Osteoblast (primary cell): ENCODE data around the gene MYT1. TPM values are rescaled to one million over a fixed set of nuclear protein-coding genes. Genes with fewer than 3 reads are reported as not detected.

ENCODE experiments used
- DNase-seq: peaks from one replicate; pipeline ENCODE4 v3.0.0; 2011; ENCODE audit warnings: low spot score, mixed read lengths; ENCODE audit not compliant: insufficient read length; ENCODE audit errors: missing footprints
- H2AFZ ChIP-seq: 2 replicates; pipeline ENCODE4 v1.6.0; 2011; ENCODE audit warnings: mild to moderate bottlenecking, low read length
- H3K27ac ChIP-seq: 2 replicates; pipeline ENCODE4 v1.5.1; 2011; ENCODE audit warnings: mild to moderate bottlenecking, low read depth, low read length, moderate library complexity
- H3K27me3 ChIP-seq: 2 replicates; pipeline ENCODE4 v1.6.0; 2012; ENCODE audit warnings: mild to moderate bottlenecking, control low read depth, inconsistent platforms, low read length, moderate library complexity; ENCODE audit not compliant: insufficient read depth
- H3K36me3 ChIP-seq: 2 replicates; pipeline ENCODE4 v1.5.1; 2011; ENCODE audit warnings: mild to moderate bottlenecking, low read length, control low read depth, moderate library complexity; ENCODE audit not compliant: insufficient read depth
- H3K4me1 ChIP-seq: 2 replicates; pipeline ENCODE4 v1.5.1; 2011; ENCODE audit warnings: mild to moderate bottlenecking, low read length, control low read depth, moderate library complexity; ENCODE audit not compliant: insufficient read depth
- H3K4me2 ChIP-seq: 2 replicates; pipeline ENCODE4 v1.6.0; 2011; ENCODE audit warnings: mild to moderate bottlenecking, low read length; ENCODE audit not compliant: insufficient read depth
- H3K4me3 ChIP-seq: fragments of 200-600 bp; sonication (generic); 3 replicates; pipeline ENCODE4 v1.5.1; 2012; ENCODE audit warnings: mild to moderate bottlenecking, low read length, inconsistent platforms; ENCODE audit not compliant: insufficient read depth
- H3K79me2 ChIP-seq: 2 replicates; pipeline ENCODE4 v1.6.0; 2012; ENCODE audit warnings: mild to moderate bottlenecking, low read length, control low read depth, inconsistent platforms; ENCODE audit not compliant: insufficient read depth
- H3K9me3 ChIP-seq: 2 replicates; pipeline ENCODE4 v1.5.1; 2011; ENCODE audit warnings: low read depth, low read length, control low read depth
- H4K20me1 ChIP-seq: 2 replicates; pipeline ENCODE4 v1.6.0; 2012; ENCODE audit warnings: mild to moderate bottlenecking, low read length, control low read depth; ENCODE audit not compliant: insufficient read depth
- total RNA-seq: library from RNA; depleted of rRNA; stranded (reverse); fragments of >200 nt; gene quantifications from 2 replicates; pipeline ENCODE4 v1.2.3, GENCODE V29; 2012
- TF ChIP-seq, protein P1 (sequence below): IDR thresholded peaks from 2 replicates; pipeline ENCODE4 v1.5.1; 2011; ENCODE audit warnings: mild to moderate bottlenecking, low read depth, low read length, moderate library complexity; ENCODE audit errors: extremely low read depth

MYT1 gene
- total RNA-seq, 1 donor, result not detected

DNA sequence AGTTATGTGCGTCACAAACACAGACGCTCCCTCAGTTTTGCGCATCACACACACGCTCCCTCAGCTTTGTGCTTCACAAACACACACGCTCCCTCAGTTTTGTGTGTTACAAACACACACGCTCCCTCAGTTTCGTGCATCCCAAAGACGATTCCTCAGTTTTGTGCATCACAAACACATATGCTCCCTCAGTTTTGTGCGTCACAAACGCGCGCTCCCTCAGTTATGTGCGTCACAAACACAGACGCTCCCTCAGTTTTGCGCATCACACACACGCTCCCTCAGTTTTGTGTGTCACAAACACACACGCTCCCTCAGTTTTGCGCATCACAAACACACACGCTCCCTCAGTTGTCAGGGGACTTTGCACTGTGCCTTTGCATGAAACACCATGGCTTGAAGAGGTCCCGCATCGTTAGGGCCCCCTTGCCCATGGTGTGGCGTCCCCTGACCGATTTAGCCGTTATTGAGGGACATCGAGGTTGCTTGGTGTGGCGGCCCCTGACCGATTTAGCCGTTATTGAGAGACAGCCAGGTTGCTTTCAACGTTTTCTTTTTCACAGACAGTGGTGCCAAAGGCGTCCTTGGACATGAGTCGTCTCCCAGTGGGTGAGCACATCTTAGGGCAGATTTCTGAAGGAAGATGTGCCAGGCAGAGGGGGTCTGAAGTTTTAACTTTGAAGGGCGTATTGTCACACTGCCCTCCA lies 28.1 kb upstream of the MYT1 start:
- no peaks in the 10 kb centered on the region for H3K36me3 ChIP-seq
- TF ChIP-seq, protein P1, sequence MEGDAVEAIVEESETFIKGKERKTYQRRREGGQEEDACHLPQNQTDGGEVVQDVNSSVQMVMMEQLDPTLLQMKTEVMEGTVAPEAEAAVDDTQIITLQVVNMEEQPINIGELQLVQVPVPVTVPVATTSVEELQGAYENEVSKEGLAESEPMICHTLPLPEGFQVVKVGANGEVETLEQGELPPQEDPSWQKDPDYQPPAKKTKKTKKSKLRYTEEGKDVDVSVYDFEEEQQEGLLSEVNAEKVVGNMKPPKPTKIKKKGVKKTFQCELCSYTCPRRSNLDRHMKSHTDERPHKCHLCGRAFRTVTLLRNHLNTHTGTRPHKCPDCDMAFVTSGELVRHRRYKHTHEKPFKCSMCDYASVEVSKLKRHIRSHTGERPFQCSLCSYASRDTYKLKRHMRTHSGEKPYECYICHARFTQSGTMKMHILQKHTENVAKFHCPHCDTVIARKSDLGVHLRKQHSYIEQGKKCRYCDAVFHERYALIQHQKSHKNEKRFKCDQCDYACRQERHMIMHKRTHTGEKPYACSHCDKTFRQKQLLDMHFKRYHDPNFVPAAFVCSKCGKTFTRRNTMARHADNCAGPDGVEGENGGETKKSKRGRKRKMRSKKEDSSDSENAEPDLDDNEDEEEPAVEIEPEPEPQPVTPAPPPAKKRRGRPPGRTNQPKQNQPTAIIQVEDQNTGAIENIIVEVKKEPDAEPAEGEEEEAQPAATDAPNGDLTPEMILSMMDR, result no peak
- no peak overlapping the region for H3K4me2 ChIP-seq
- H3K27me3 ChIP-seq, result no peaks in the 10 kb centered on the region
- no peaks in the 10 kb centered on the region for H3K9me3 ChIP-seq
- H2AFZ ChIP-seq, result no peak overlapping the region
- H3K79me2 ChIP-seq, result no peaks in the 10 kb centered on the region
- no peaks in the 10 kb centered on the region for H4K20me1 ChIP-seq
- H3K4me1 ChIP-seq, result no peaks in the 10 kb centered on the region
- no peak overlapping the region for H3K27ac ChIP-seq
- no peak overlapping the region for H3K4me3 ChIP-seq
- peak; percentile 45 for DNase-seq

- Histone ChIP-seq H3K4me3 (no peak overlapping the region), H3K27me3 (peaks cover under 1% of the 10 kb centered on the region), H3K4me2 (no peak overlapping the region), H3K4me1 (no peaks in the 10 kb centered on the region), H2AFZ (no peak overlapping the region), H4K20me1 (no peaks in the 10 kb centered on the region), H3K36me3 (no peaks in the 10 kb centered on the region), H3K79me2 (no peaks in the 10 kb centered on the region), H3K9me3 (no peaks in the 10 kb centered on the region), H3K27ac (no peak overlapping the region)
- DNase-seq, result peak; percentile 32
- TF ChIP-seq, protein P1, result no peak
These were observed 26.6 kb upstream of the MYT1 start for GRCh38 chr20:64137598-64138031.

DNA sequence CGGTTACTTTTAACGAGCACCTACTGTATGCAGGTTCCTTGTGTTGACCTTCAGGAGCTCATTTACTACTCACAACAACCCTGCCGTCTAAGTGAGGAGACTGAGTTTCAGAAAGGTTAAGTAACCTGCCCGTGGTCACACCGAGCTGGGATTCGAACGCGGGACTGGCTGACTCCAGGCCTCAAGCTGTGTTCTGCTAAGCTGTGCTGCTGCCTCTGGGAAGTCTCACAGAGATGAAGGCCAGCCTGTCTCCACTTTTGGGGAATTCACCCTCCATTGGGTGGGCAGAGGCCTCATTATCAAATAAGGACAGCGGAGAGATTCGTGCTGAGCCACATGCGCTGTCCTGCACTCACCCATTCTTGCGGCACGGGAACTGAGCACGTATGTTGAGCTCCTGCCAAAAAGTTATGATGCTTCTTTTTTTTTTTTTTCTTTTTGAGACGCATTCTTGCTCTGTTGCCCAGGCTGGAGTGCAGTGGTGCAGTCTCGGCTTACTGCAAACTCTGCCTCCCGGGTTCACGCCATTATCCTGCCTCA lies 25.9 kb upstream of the MYT1 start:
- Histone ChIP-seq H3K4me1 (no peaks in the 10 kb centered on the region), H3K4me2 (no peak overlapping the region), H4K20me1 (no peaks in the 10 kb centered on the region), H3K27ac (no peak overlapping the region), H3K4me3 (no peak overlapping the region), H3K79me2 (no peaks in the 10 kb centered on the region), H3K27me3 (peaks cover 6% of the 10 kb centered on the region), H3K36me3 (no peaks in the 10 kb centered on the region), H3K9me3 (no peaks in the 10 kb centered on the region), H2AFZ (no peak overlapping the region)
- no peak for DNase-seq
- TF ChIP-seq, protein P1, result no peak

DNA sequence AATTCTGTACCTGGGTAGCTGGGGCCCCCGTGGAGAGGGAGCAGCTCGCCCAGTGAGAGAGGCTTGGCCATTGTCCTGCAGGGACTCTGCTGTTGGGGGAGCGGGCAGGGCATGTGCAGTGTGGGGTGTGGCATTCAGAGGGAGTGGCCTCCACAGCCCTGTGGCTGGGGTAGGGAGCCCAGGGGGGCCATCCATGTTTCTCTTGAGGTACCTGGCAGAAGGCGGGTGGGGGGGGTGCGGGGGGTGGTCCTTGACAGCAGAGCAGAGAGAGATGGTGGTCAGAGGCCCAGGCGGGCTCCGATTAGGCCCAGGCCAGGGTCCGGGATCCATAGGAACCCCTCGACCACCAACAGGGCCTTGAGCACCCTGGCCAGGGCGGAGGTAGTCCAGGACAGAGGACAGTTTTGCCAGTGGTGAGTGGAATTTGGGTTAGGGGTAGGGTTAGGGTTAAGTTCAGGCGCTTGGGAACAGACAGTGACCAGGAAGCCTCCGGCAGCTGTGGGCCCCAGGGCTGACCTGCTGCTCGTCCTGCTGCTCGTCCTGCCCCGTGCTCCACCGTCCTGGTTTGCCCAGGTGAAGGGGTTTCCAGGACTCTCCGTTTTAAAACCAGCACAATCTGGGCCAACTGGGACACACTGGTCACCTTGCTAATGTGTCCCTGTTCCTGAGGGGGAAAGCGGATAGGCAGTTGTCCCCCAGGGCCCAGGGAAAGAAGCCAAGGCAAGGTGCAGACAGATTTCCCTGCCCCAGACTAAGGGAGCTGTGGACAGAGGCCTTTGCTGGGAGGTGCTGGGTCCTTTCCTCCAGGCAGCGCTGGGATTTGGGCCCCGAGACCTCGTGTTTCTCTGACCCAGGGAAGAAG lies 24.8 kb upstream of the MYT1 start:
- TF ChIP-seq, protein P1, result no peak

More for the DNA sequence above, 24.8 kb upstream of the MYT1 start:
- Histone ChIP-seq H3K9me3 (no peaks in the 10 kb centered on the region), H4K20me1 (no peaks in the 10 kb centered on the region), H3K4me3 (no peak overlapping the region), H2AFZ (no peak overlapping the region), H3K36me3 (no peaks in the 10 kb centered on the region), H3K27ac (no peak overlapping the region), H3K27me3 (peaks cover 6% of the 10 kb centered on the region), H3K4me1 (no peaks in the 10 kb centered on the region), H3K79me2 (no peaks in the 10 kb centered on the region), H3K4me2 (no peak overlapping the region)
- DNase-seq, result no peak
